ENCODE results near the gene SNRNP25.

Gene SNRNP25

GRCh38 chr16:33877-34647 is 19.6 kb upstream of the SNRNP25 start:
- TF ChIP-seq CTCF (IDR thresholded peaks at IDR 0.05; ENCODE audit: low read depth, low read length, missing control alignments), result no peak
- no peak for DNase-seq
- no peaks in the 10 kb centered on the region for H3K27me3 ChIP-seq (replicated peaks)
- no peaks in the 10 kb centered on the region for H3K36me3 ChIP-seq (replicated peaks)
- in situ Hi-C loops (cut with HindIII; ENCODE audit: low pct_ligation_motif_present, low sequenced_read_pairs), result no loop called here
- no peak overlapping the region for H3K27ac ChIP-seq
- no peak overlapping the region for H3K4me3 ChIP-seq (ENCODE audit: low read depth, low read length)

DNA sequence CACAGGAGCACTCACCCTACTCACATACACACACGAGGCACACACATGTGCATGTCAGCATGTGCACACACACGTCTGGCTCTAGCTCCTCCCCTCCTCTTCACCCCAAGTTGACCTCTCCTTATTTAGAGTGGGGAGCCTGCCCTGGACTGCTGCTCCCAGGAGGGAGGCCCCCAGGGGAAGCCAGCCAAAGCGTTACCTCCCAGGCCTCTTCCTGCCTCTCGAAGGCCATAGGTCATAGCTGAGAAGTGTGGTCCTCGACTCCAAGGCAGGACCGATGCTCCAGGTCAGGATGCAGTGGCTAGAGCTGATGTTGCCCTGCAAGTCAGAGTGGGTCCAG is 19.0 kb upstream of the SNRNP25 start:
- no peak overlapping the region for H3K27ac ChIP-seq
- no peak for TF ChIP-seq CTCF (IDR thresholded peaks at IDR 0.05; ENCODE audit: low read depth, low read length, missing control alignments)
- no peaks in the 10 kb centered on the region for H3K36me3 ChIP-seq (replicated peaks)
- no peak for DNase-seq
- no peak overlapping the region for H3K4me3 ChIP-seq (ENCODE audit: low read depth, low read length)
- in situ Hi-C loops (cut with HindIII; ENCODE audit: low pct_ligation_motif_present, low sequenced_read_pairs), result no loop called here
- no peaks in the 10 kb centered on the region for H3K27me3 ChIP-seq (replicated peaks)

DNA sequence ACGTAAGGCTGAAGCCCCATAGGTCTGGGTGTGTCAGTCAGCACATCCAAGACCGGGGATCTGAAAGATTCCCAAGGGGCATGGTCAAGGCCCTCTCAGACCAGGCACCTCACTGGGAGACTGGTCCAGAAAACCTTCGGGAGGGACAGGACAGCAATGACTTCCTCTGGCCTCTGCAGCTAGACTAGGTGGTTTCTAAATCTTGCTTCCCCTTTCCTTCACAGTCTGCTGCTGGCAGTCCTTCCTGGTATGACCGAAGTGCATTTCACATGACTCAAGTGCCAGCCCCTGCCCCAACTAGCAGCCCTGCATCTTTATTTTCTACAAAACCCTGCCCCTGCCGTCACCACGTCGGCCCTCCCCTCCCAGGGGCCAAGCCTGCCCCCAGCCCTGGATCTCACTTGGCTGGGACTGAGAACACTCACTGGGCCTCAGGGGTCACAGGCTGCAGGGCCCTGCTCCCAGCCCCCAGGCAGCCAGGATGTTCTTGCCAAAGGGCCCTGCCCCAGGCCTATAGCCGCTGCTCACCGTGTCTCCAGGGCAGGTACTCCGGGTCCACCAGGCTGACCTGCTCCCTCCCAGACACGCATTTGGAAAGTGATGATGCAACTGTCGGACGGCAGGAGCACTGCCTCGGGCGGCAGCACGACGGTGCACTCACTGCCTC is 18.5 kb upstream of the SNRNP25 start:
- TF ChIP-seq CTCF (IDR thresholded peaks at IDR 0.05; ENCODE audit: low read depth, low read length, missing control alignments), result no peak
- H3K27me3 ChIP-seq (replicated peaks), result no peaks in the 10 kb centered on the region
- no peaks in the 10 kb centered on the region for H3K36me3 ChIP-seq (replicated peaks)
- DNase-seq, result no peak
- no peak overlapping the region for H3K27ac ChIP-seq
- no peak overlapping the region for H3K4me3 ChIP-seq (ENCODE audit: low read depth, low read length)
- in situ Hi-C loops (cut with HindIII; ENCODE audit: low pct_ligation_motif_present, low sequenced_read_pairs), result no loop called here

- DNase-seq, result no peak
- Histone ChIP-seq H3K27me3 (replicated peaks) (no peaks in the 10 kb centered on the region), H3K27ac (no peak overlapping the region), H3K36me3 (replicated peaks) (no peaks in the 10 kb centered on the region), H3K4me3 (ENCODE audit: low read depth, low read length) (no peak overlapping the region)
- no peak for TF ChIP-seq CTCF (IDR thresholded peaks at IDR 0.05; ENCODE audit: low read depth, low read length, missing control alignments)
- in situ Hi-C loops (cut with HindIII; ENCODE audit: low pct_ligation_motif_present, low sequenced_read_pairs), result no loop called here
Measured at GRCh38 chr16:35678-36305, 17.8 kb upstream of the SNRNP25 start.

DNA sequence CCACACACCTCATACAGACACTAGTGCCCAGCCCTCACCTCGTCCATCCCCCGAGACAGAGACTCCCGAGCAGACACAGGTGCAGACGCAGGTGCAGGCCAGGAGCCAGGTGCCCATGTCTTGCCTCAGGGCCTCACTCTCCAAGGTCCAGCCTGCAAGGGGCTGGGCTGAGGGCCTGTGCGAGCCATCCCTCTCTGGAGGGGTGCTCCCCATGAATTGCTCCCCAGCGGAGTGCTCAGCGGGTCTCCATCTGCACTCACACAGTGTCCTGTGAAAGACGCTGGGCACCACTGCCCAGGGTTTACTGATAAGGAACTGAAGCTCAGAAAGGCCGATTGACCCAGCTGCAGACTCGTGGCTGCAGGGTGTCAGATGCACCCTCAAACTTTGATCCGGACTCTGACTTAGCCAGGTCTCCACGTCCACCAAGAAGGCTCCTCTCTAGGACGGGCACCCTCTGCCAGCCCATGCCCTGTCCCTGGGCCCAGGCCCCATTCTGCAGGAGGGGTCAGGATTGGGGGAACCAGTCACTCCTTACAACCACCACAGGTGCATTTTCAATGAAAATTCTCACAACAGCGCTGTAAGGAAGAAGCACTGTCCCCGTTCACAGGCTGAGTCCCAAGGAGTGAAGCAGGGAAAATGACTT is 17.2 kb upstream of the SNRNP25 start:
- DNase-seq, result no peak
- H3K4me3 ChIP-seq (ENCODE audit: low read depth, low read length), result no peak overlapping the region
- no peaks in the 10 kb centered on the region for H3K36me3 ChIP-seq (replicated peaks)
- H3K27ac ChIP-seq, result no peak overlapping the region
- in situ Hi-C loops (cut with HindIII; ENCODE audit: low pct_ligation_motif_present, low sequenced_read_pairs), result no loop called here
- H3K27me3 ChIP-seq (replicated peaks), result no peaks in the 10 kb centered on the region
- no peak for TF ChIP-seq CTCF (IDR thresholded peaks at IDR 0.05; ENCODE audit: low read depth, low read length, missing control alignments)
